Epithelial cell of esophagus (primary cell): ENCODE data around the gene NMBR.
"Not testable (repeated sequence)": the region's sequence is repeated elsewhere in the genome, so short reads cannot be mapped to it uniquely, and the experiment has no call there.

Experiments used
- DNase-seq: peaks from one replicate; pipeline ENCODE4 v3.0.0; 2010; ENCODE audit warnings: low read depth
- H3K4me3 ChIP-seq: 2 replicates; pipeline ENCODE4 v1.5.1; 2011; ENCODE audit warnings: mild to moderate bottlenecking, low read length, control low read depth
- TF ChIP-seq, protein P1 (sequence below): IDR thresholded peaks from 2 replicates; pipeline ENCODE4 v1.5.1; 2011; ENCODE audit warnings: low read depth, mild to moderate bottlenecking, low read length, control low read depth, inconsistent platforms; ENCODE audit not compliant: insufficient read depth; ENCODE audit errors: missing control alignments

The NMBR gene

GRCh38 chr6:142132625-142133024 lies 14.3 kb downstream of the NMBR start, which contains the start of gene GJE1:
TSS of gene GJE1 (plus strand) at chr6:142132925. CDS start at chr6:142133159, 234 bp downstream.
- no peak for DNase-seq
- H3K4me3 ChIP-seq: no peak within 1 kb of the TSS
- TF ChIP-seq, protein P1, sequence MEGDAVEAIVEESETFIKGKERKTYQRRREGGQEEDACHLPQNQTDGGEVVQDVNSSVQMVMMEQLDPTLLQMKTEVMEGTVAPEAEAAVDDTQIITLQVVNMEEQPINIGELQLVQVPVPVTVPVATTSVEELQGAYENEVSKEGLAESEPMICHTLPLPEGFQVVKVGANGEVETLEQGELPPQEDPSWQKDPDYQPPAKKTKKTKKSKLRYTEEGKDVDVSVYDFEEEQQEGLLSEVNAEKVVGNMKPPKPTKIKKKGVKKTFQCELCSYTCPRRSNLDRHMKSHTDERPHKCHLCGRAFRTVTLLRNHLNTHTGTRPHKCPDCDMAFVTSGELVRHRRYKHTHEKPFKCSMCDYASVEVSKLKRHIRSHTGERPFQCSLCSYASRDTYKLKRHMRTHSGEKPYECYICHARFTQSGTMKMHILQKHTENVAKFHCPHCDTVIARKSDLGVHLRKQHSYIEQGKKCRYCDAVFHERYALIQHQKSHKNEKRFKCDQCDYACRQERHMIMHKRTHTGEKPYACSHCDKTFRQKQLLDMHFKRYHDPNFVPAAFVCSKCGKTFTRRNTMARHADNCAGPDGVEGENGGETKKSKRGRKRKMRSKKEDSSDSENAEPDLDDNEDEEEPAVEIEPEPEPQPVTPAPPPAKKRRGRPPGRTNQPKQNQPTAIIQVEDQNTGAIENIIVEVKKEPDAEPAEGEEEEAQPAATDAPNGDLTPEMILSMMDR: no peak

- no peak overlapping the region for H3K4me3 ChIP-seq
- DNase-seq: no peak
- TF ChIP-seq, protein P1: no peak
These were observed 16.1 kb downstream of the NMBR start for GRCh38 chr6:142130814-142131213.

DNA sequence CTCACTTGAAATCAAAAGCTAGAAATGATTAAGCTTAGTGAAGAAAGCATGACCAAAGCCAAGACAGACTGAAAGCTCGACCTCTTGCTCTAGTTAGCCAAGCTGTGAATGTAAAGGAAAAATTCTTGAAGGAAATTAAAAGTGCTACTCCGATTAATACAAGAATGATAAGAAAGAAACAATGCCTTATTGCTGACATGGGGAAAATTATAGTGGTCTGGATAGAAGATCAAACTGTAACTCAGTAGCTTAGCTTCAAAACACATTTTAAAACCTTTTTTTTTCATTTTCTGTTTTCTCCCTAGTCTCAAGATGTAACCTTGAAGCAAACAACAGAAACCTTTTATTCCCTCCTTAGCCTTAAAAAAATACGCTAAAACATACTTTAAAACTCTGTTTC lies 25.6 kb downstream of the NMBR start:
- DNase-seq: no peak
- TF ChIP-seq, protein P1: no peak
- H3K4me3 ChIP-seq: no peak overlapping the region

DNA sequence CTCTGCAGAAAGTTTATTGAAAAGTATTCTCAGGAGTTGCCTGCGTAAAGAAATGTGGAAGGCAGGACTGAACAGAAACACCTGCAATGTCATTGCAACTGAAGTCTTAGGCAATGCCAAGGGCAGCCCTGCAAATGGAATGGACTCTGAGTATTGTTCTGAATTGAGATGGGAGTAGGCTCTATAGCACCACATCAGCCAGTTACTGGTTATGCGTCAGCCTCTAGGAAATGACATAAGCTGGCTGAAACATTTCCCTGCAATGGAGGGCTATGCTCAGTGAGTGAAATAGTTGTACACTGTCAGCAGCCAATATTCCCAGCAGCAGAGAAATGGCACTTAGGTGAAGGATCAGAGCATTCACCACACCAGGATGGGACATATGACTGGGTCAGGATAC lies 28.0 kb downstream of the NMBR start:
- H3K4me3 ChIP-seq: no peak overlapping the region
- peak; percentile 20 for DNase-seq
- TF ChIP-seq, protein P1: no peak

DNA sequence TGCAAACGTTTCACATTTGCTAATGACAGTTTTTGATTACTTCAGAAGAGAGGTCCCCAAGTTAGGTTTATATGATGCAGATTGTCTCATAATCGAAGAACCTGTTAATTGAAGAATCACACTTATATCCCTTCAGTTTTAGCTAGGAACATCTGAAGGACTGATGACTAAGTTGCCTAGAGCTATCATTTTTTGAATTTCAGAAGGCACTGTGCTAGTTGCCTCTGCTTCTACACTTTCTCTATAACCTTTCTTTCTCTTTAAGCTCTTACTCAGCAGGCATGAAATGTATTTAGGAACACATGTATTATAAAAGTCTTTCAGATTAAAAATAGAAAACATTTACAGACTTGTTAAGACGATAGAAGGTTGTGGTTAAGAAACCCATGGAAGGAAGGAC lies 28.6 kb downstream of the NMBR start:
- DNase-seq: peak; percentile 4
- H3K4me3 ChIP-seq: no peak overlapping the region
- TF ChIP-seq, protein P1: no peak

GRCh38 chr6:142117366-142117765 lies 29.6 kb downstream of the NMBR start:
- no peak overlapping the region for H3K4me3 ChIP-seq
- no peak for DNase-seq
- TF ChIP-seq, protein P1: no peak

- DNase-seq: peak; percentile 81
- H3K4me3 ChIP-seq: no peak overlapping the region
- TF ChIP-seq, protein P1: peak; percentile 81
These were observed 34.4 kb downstream of the NMBR start for GRCh38 chr6:142112451-142113061.

- not testable (repeated sequence) for DNase-seq, H3K4me3 ChIP-seq
These were observed 36.1 kb downstream of the NMBR start for GRCh38 chr6:142110820-142111219.

GRCh38 chr6:142104820-142105219 lies 42.1 kb downstream of the NMBR start:
- not testable (repeated sequence) for H3K4me3 ChIP-seq, DNase-seq
